Heart left ventricle (tissue), 13 donors: ENCODE results near the gene RIN2.

Experiments used
- CTCF ChIP-seq, 12 donors: fragments of 200-600 bp; sonication (generic) in 4 of 12; IDR thresholded peaks; one replicate each; pipeline versions ENCODE4 v1.5.0 to v1.8.0; 2018 to 2022; ENCODE audit warnings: antibody characterized with exemption in 12 of 12, mild to moderate bottlenecking in 5 of 12
- POLR2A ChIP-seq, 2 donors: fragments of 450-650 bp; IDR thresholded peaks; one replicate each; pipeline ENCODE4 v1.6.1; 2017; ENCODE audit warnings: antibody characterized with exemption in 2 of 2, mild to moderate bottlenecking in 2 of 2, moderate library complexity in 2 of 2
- donor health status: ischemic (EF 13 %, LVEDD 7.1; RV severe dilation, severe dysfunction).
- donor health status: DM: no; HTN: yes; CAD: no.
- donor health status: DM: no; HTN: no; CAD: no.
- donor health status: ischemic (EF 25% LVEDD 6.9; RV normal size, moderate dysfunction).
- donor health status: ischemic (EF 25% LVEDD 5.7; RV mildly dilated, moderate dysfunction).
- donor health status: ischemic (EF 35%, LVEDD 5.7; RV mildly dilated, moderate dysfunction).
- donor health status: nonischemic (EF 11% LVEDD 7.7; RV severe dilation, severe dysfunction).
- donor health status: DM: yes; HTN: yes; CAD: no.
- donor health status: PGD.
- donor health status: ischemic (EF 29% LVEDD 5.4; RV normal size, mild dysfunction).
- donor health status: nonischemic (EF 23%, LVEDD 6.1; RV moderate dilation, normal function).

GRCh38 chr20:19768325-19768842, 10.3 kb downstream of the RIN2 start:
- no peak for TF ChIP-seq POLR2A (IDR thresholded peaks at IDR 0.05)
- no peak for TF ChIP-seq CTCF (IDR thresholded peaks at IDR 0.05)
